H1 (cell line): ENCODE measurements around the gene SYTL5. TPM values are rescaled to one million over a fixed set of nuclear protein-coding genes. Genes with fewer than 3 reads are reported as not detected.

Experiments used
- CTCF ChIA-PET: fragments of 300-600 bp; sonication (Branson Sonifier 250); formaldehyde crosslinking; loops from one replicate; lab custom pipeline; 2021; ENCODE audit not compliant: partially characterized antibody; lab: Charles Lee
- POLR2A ChIA-PET: fragments of 300-600 bp; sonication (Branson Sonifier 250); formaldehyde crosslinking; loops from one replicate; lab custom pipeline; 2021; ENCODE audit warnings: inconsistent platforms; ENCODE audit not compliant: partially characterized antibody; lab: Charles Lee
- DNase-seq, 2 experiments: peaks; one replicate each; pipeline versions ENCODE4 v3.0.0 to v3.0.0-alpha.2; 2010 to 2022; ENCODE audit warnings: low spot score in 2 of 2, low read depth in 1 of 2, mixed read lengths in 1 of 2
- FAIRE-seq: peaks from 2 replicates; lab custom pipeline; 2011; peaks lifted over from hg19 to GRCh38; lab: Jason Lieb, UNC
- H2AFZ ChIP-seq: 2 replicates; pipeline ENCODE4 v1.8.1; 2012; ENCODE audit warnings: low read length, inconsistent platforms
- H2AK5ac ChIP-seq: 2 replicates; pipeline ENCODE4 v1.6.1; 2013; ENCODE audit warnings: low read depth, low read length
- H2BK120ac ChIP-seq: replicated peaks from 2 replicates; pipeline ENCODE3; 2013; ENCODE audit warnings: low read depth, low read length, inconsistent platforms
- H2BK12ac ChIP-seq: 2 replicates; pipeline ENCODE4 v1.6.1; 2013; ENCODE audit warnings: low read depth, low read length
- H2BK15ac ChIP-seq: 2 replicates; pipeline ENCODE4 v1.6.1; 2013; ENCODE audit warnings: low read length
- H2BK20ac ChIP-seq: 2 replicates; pipeline ENCODE4 v1.6.1; 2013; ENCODE audit warnings: low read length
- H2BK5ac ChIP-seq: 2 replicates; pipeline ENCODE4 v1.6.1; 2013; ENCODE audit warnings: low read depth, low read length
- H3K14ac ChIP-seq: 2 replicates; pipeline ENCODE4 v1.6.1; 2013; ENCODE audit warnings: inconsistent platforms; ENCODE audit not compliant: insufficient read length
- H3K18ac ChIP-seq: 2 replicates; pipeline ENCODE4 v1.6.1; 2013; ENCODE audit warnings: low read length; ENCODE audit errors: extremely low read depth
- H3K23ac ChIP-seq: 2 replicates; pipeline ENCODE4 v1.6.1; 2013; ENCODE audit warnings: inconsistent platforms; ENCODE audit not compliant: insufficient read length
- H3K23me2 ChIP-seq: 2 replicates; pipeline ENCODE4 v1.6.1; 2013; ENCODE audit warnings: low read depth, low read length
- H3K27ac ChIP-seq: 2 replicates; pipeline ENCODE4 v1.6.1; 2011; ENCODE audit warnings: low read depth, low read length, inconsistent platforms
- H3K27me3 ChIP-seq, 4 experiments: replicated peaks in 1 of 4; 1 replicate in 1 of 4; 2 replicates in 3 of 4; pipeline versions ENCODE4 v1.6.1 to v1.8.1; 2011 to 2013; ENCODE audit warnings: low read length in 3 of 4, mild to moderate bottlenecking in 3 of 4, inconsistent platforms in 2 of 4, mixed read lengths in 2 of 4, moderate library complexity in 1 of 4; ENCODE audit not compliant: control insufficient read depth in 3 of 4, insufficient read depth in 3 of 4; ENCODE audit errors: extremely low read depth in 1 of 4
- H3K36me3 ChIP-seq, 4 experiments: 2 replicates each; pipeline versions ENCODE4 v1.6.1 to v1.8.1; 2011 to 2013; ENCODE audit warnings: mild to moderate bottlenecking in 4 of 4, low read length in 3 of 4, moderate library complexity in 2 of 4, control low read depth in 1 of 4, inconsistent platforms in 1 of 4; ENCODE audit not compliant: insufficient read depth in 4 of 4, control insufficient read depth in 2 of 4
- H3K4ac ChIP-seq: replicated peaks from 2 replicates; pipeline ENCODE3; 2013; ENCODE audit warnings: low read length, low read depth, mixed read lengths, inconsistent platforms; ENCODE audit not compliant: insufficient read length
- H3K4me1 ChIP-seq, 4 experiments: replicated peaks in 1 of 4; 1 replicate in 1 of 4; 2 replicates in 3 of 4; pipeline versions ENCODE4 v1.6.1 to v1.8.1; 2011 to 2013; ENCODE audit warnings: low read length in 3 of 4, inconsistent platforms in 2 of 4, mixed read lengths in 1 of 4; ENCODE audit not compliant: insufficient read depth in 4 of 4, control insufficient read depth in 3 of 4
- H3K4me2 ChIP-seq, 2 experiments: 2 replicates each; pipeline versions ENCODE4 v1.6.1 to v1.8.1; 2011 to 2013; ENCODE audit warnings: low read depth in 2 of 2, low read length in 2 of 2, control low read depth in 1 of 2, inconsistent platforms in 1 of 2, mild to moderate bottlenecking in 1 of 2; ENCODE audit not compliant: insufficient read depth in 1 of 2
- H3K4me3 ChIP-seq, 4 experiments: fragments of 200-600, 300-600 bp in 1 of 4; sonication (generic), shearing (Covaris generic), sonication (Bioruptor Twin) in 1 of 4; 2 replicates each; pipeline versions ENCODE4 v1.5.1 to v1.8.1; 2011 to 2016; ENCODE audit warnings: low read length in 4 of 4, low read depth in 3 of 4, control low read depth in 2 of 4, inconsistent platforms in 2 of 4, mild to moderate bottlenecking in 2 of 4, mixed read lengths in 1 of 4, moderate library complexity in 1 of 4; ENCODE audit not compliant: insufficient read depth in 2 of 4; ENCODE audit errors: extremely low read depth in 1 of 4
- H3K56ac ChIP-seq: replicated peaks from 2 replicates; pipeline ENCODE3; 2013; ENCODE audit warnings: low read depth, mild to moderate bottlenecking, mixed read lengths, low read length, inconsistent platforms; ENCODE audit not compliant: insufficient read length
- H3K79me1 ChIP-seq: 2 replicates; pipeline ENCODE4 v1.6.1; 2013; ENCODE audit warnings: low read depth, low read length, control low read depth
- H3K79me2 ChIP-seq, 2 experiments: 2 replicates each; pipeline versions ENCODE4 v1.6.1 to v1.8.1; 2012 to 2013; ENCODE audit warnings: low read length in 2 of 2, mild to moderate bottlenecking in 2 of 2, inconsistent platforms in 1 of 2; ENCODE audit not compliant: insufficient read depth in 2 of 2, control insufficient read depth in 1 of 2
- H3K9ac ChIP-seq, 4 experiments: replicated peaks in 1 of 4; 1 replicate in 1 of 4; 2 replicates in 3 of 4; pipeline versions ENCODE4 v1.6.1 to v1.8.1; 2011 to 2013; ENCODE audit warnings: low read depth in 3 of 4, low read length in 3 of 4, control low read depth in 2 of 4, mild to moderate bottlenecking in 2 of 4, moderate library complexity in 2 of 4, inconsistent platforms in 1 of 4; ENCODE audit errors: extremely low read depth in 1 of 4
- H3K9me3 ChIP-seq, 2 experiments: 2 replicates each; pipeline versions ENCODE4 v1.6.1 to v1.8.1; 2012 to 2013; ENCODE audit warnings: mild to moderate bottlenecking in 2 of 2, moderate library complexity in 2 of 2, control low read depth in 1 of 2, inconsistent platforms in 1 of 2, low read depth in 1 of 2, low read length in 1 of 2, mixed read lengths in 1 of 2; ENCODE audit not compliant: insufficient read depth in 2 of 2
- H4K20me1 ChIP-seq, 2 experiments: replicated peaks in 1 of 2; 2 replicates each; pipeline versions ENCODE3 to v1.8.1; 2011 to 2013; ENCODE audit warnings: inconsistent platforms in 2 of 2, low read length in 2 of 2, mild to moderate bottlenecking in 1 of 2; ENCODE audit not compliant: insufficient read depth in 2 of 2, control insufficient read depth in 1 of 2
- H4K5ac ChIP-seq: 2 replicates; pipeline ENCODE4 v1.6.1; 2013; ENCODE audit warnings: low read length, low read depth, mixed read lengths, inconsistent platforms; ENCODE audit not compliant: insufficient read length
- H4K8ac ChIP-seq: 2 replicates; pipeline ENCODE4 v1.8.0; 2013; ENCODE audit warnings: mild to moderate bottlenecking, moderate library complexity, low read length, inconsistent platforms; ENCODE audit not compliant: insufficient read depth; ENCODE audit errors: extremely low read depth
- H4K91ac ChIP-seq: replicated peaks from 2 replicates; pipeline ENCODE3; 2013; ENCODE audit warnings: low read length, mixed read lengths, inconsistent platforms; ENCODE audit not compliant: insufficient read length
- MAFK ChIP-seq: IDR thresholded peaks from 2 replicates; pipeline ENCODE4 v1.6.1; 2012; ENCODE audit warnings: low read depth, mild to moderate bottlenecking, improper control_type of control experiment, low read length
- RXRA ChIP-seq: IDR thresholded peaks from 2 replicates; pipeline ENCODE4 v1.6.1; 2011; ENCODE audit warnings: low read depth, mild to moderate bottlenecking, low read length, moderate library complexity; ENCODE audit not compliant: insufficient read depth
- WGBS, 2 experiments: shearing (Covaris generic) in 1 of 2; methylation state at CpG; one replicate each; pipeline versions ENCODE4 v1.1.6 to v1.1.7; 2013 to 2015; ENCODE audit warnings: low lambda C conversion rate in 2 of 2, mixed read lengths in 2 of 2, inconsistent platforms in 1 of 2, low coverage in 1 of 2, missing lambda C conversion rate in 1 of 2; ENCODE audit not compliant: insufficient replicate concordance in 2 of 2, insufficient coverage in 1 of 2, insufficient read length in 1 of 2; ENCODE audit errors: extremely low coverage in 1 of 2, missing lambda C conversion rate in 1 of 2; 5-methylcytosine and 5-hydroxymethylcytosine counted together
- polyA plus RNA-seq, 7 experiments: library from polyadenylated mRNA; depleted of rRNA in 3 of 7; stranded (reverse) in 5 of 7; unstranded in 2 of 7; fragments of >200 nt in 5 of 7; fragments of 200-250 nt in 2 of 7; gene quantifications; 1 replicate in 5 of 7; 2 replicates in 1 of 7; 4 replicates in 1 of 7; pipeline versions ENCODE4 v1.2.1 to v1.2.3, GENCODE V29; 2011 to 2013; ENCODE audit warnings: missing spikeins in 2 of 7, mixed read lengths in 2 of 7
- total RNA-seq: library from RNA; stranded (reverse); fragmentation: NEBNext Ultra II Directional; extraction: Animal tissue kit (Norgen Biotek cat#: 25700); gene quantifications from 2 replicates; pipeline ENCODE4 v1.2.1, GENCODE V29; 2021

SYTL5 gene
- total and polyA plus RNA-seq, 2 of the 8 experiments (the other 6 are each of a cell fraction or from before 2014, with no cell fraction given): 0.15 to 0.52 TPM

GRCh38 chrX:38116706-38117105 is 110.4 kb downstream of the SYTL5 start:
- POLR2A ChIA-PET: no interaction called here
- no peak overlapping the region for H2BK5ac ChIP-seq
- H3K23ac ChIP-seq: no peak overlapping the region
- H3K4me1 ChIP-seq: no peaks in the 10 kb centered on the region
- no peak overlapping the region for H2BK120ac ChIP-seq
- no peak overlapping the region for H3K18ac ChIP-seq
- no peak overlapping the region for H3K14ac ChIP-seq
- CTCF ChIA-PET: no interaction called here
- no peaks in the 10 kb centered on the region for H3K23me2 ChIP-seq
- H3K4me2 ChIP-seq: no peak overlapping the region
- H2AK5ac ChIP-seq: no peak overlapping the region
- no peaks in the 10 kb centered on the region for H3K79me2 ChIP-seq
- H2BK15ac ChIP-seq: no peak overlapping the region
- H3K56ac ChIP-seq: no peak overlapping the region
- H4K91ac ChIP-seq: no peak overlapping the region
- no peak overlapping the region for H3K4ac ChIP-seq
- H3K27ac ChIP-seq: no peak overlapping the region
- FAIRE-seq: no peak
- 73% methylated on average over 1 of the region's 1 CpG; no CpG with 5 or more reads in 1 of the 2 experiments for WGBS, 2 experiments
- no peak overlapping the region for H2AFZ ChIP-seq
- H3K9me3 ChIP-seq: no peaks in the 10 kb centered on the region
- H4K20me1 ChIP-seq: no peaks in the 10 kb centered on the region
- no peak overlapping the region for H3K4me3 ChIP-seq
- no peak for DNase-seq
- no peak overlapping the region for H4K8ac ChIP-seq
- H3K27me3 ChIP-seq: no peaks in the 10 kb centered on the region
- H3K9ac ChIP-seq: no peak overlapping the region
- no peaks in the 10 kb centered on the region for H3K36me3 ChIP-seq
- no peak overlapping the region for H2BK20ac ChIP-seq
- H2BK12ac ChIP-seq: no peak overlapping the region
- no peak for TF ChIP-seq RXRA
- peak; percentile 92 for TF ChIP-seq MAFK
- no peak overlapping the region for H4K5ac ChIP-seq
- H3K79me1 ChIP-seq: no peaks in the 10 kb centered on the region
